IPS-15b (cell line): ENCODE results near the gene FLNB.

ENCODE experiments used
- H3K27me3 ChIP-seq: one replicate; pipeline ENCODE4 v1.6.1; 2013; ENCODE audit warnings: low read length; ENCODE audit not compliant: control insufficient read depth, insufficient read depth
- H3K36me3 ChIP-seq: one replicate; pipeline ENCODE4 v1.6.1; 2013; ENCODE audit warnings: low read length; ENCODE audit not compliant: control insufficient read depth, insufficient read depth
- H3K4me1 ChIP-seq: one replicate; pipeline ENCODE4 v1.6.1; 2013; ENCODE audit warnings: mild to moderate bottlenecking, low read length; ENCODE audit not compliant: control insufficient read depth, insufficient read depth
- H3K4me3 ChIP-seq: one replicate; pipeline ENCODE4 v1.5.1; 2013; ENCODE audit warnings: low read depth, low read length
- H3K9ac ChIP-seq: one replicate; pipeline ENCODE4 v1.6.1; 2013; ENCODE audit warnings: low read depth, mild to moderate bottlenecking, low read length
- H3K9me3 ChIP-seq: one replicate; pipeline ENCODE4 v1.6.1; 2013; ENCODE audit warnings: mild to moderate bottlenecking, low read length; ENCODE audit not compliant: control insufficient read depth, insufficient read depth

The FLNB gene

DNA sequence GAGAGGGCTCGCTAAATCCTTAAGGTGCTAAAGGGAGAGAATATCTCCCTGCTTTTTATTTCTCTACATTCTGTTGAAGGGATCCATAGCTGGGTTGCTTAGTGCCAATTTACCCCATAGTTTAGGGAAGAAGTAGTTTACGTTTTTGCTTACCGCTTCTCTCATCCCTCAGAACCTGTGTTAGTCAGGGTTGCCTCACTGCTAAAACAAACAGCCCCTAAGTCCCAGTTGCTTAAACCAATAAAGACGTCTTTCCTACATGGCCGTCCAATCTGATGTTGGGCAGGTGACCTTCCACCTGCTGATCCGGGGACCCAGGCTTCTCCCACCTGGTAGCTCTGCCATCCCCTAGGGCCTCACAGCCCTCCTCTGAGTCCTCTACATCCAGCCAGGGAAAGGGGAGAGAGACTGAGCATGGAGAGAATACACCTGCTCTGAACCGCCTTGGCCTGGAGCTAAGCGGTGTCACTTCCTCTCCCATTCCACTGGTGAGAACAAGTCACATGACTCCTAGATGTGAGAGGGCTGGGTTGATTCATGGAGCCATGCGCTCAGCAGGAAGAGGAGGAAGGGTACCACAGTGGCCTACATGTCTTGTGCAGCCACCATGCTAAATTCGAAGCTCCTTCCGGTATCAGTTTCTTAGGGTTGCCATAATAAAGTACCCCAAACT, 176.2 kb downstream of the FLNB start:
- Histone ChIP-seq H3K4me3 (no peak overlapping the region), H3K27me3 (no peaks in the 10 kb centered on the region), H3K9me3 (no peaks in the 10 kb centered on the region), H3K4me1 (peaks cover 6% of the 10 kb centered on the region), H3K9ac (no peak overlapping the region), H3K36me3 (no peaks in the 10 kb centered on the region)

DNA sequence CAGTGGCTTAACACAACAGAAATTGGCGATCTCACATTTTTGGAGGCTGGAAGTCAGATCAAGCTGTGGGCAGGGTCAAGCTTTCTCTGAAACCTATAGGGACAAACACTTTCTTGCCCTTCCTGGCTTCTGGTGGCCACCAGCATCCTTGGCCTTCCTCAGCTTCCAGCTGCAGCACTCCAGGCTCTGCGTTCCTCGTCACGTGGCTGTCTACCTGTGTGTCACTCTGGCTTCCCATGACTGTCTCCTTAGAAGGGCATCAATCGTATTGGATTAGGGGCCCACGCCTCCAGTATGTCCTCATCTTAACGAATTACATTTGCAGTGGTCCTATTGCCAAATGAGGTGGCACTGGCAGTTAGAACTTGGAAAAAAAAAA, 176.7 kb downstream of the FLNB start:
- no peak overlapping the region for H3K4me3 ChIP-seq
- peaks cover 6% of the 10 kb centered on the region for H3K4me1 ChIP-seq
- no peaks in the 10 kb centered on the region for H3K27me3 ChIP-seq
- H3K9ac ChIP-seq: no peak overlapping the region
- no peaks in the 10 kb centered on the region for H3K36me3 ChIP-seq
- no peaks in the 10 kb centered on the region for H3K9me3 ChIP-seq

DNA sequence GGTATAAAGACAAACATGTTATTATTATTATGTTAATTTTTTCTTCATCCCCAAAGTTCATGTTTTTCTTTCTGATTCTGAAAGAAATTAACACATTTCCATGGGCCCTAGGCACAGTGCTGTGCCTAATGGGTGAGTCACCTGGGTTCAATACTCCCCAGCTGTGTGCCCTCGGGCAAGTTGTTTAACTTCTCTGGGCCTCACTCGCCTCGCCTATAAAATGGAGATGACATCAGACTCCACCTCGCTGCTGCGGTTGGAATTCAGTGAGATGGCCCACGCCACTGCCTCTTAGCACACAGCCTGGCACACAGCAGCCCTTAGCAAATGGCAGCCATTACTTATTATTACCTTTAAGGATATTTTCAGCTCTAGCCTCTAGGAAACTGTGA, 179.9 kb downstream of the FLNB start:
- H3K9me3 ChIP-seq: no peaks in the 10 kb centered on the region
- peaks cover 6% of the 10 kb centered on the region for H3K4me1 ChIP-seq
- no peaks in the 10 kb centered on the region for H3K36me3 ChIP-seq
- H3K27me3 ChIP-seq: no peaks in the 10 kb centered on the region
- H3K4me3 ChIP-seq: no peak overlapping the region
- no peak overlapping the region for H3K9ac ChIP-seq

DNA sequence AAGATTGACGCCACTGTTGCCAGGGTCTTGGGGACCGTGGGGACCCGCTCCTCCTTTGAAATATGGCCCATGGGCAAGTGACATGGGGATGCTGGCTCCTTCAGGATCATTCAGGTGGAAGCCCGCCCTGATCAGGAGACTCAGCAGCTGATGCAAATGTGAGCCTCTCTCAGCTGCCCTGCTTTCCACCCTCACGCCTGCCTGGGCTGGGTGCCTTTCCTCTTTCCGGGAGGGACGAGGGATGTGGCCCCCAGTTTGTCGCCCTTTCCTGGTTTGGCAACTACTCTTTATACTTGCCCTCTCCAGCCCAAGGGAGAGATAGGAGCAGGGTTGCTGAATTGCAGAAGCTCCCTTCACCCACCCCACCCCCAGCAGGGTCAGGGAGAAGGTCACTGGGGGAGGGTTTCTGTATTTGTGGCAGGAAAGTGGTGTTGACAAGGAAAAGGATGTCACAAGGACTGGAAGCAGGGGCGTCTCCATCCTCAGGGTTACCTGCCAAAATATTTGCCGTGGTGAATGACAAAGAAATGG, 180.8 kb downstream of the FLNB start:
- H3K4me1 ChIP-seq: peaks cover 6% of the 10 kb centered on the region
- H3K9ac ChIP-seq: no peak overlapping the region
- H3K4me3 ChIP-seq: no peak overlapping the region
- no peaks in the 10 kb centered on the region for H3K36me3 ChIP-seq
- H3K9me3 ChIP-seq: no peaks in the 10 kb centered on the region
- H3K27me3 ChIP-seq: no peaks in the 10 kb centered on the region

DNA sequence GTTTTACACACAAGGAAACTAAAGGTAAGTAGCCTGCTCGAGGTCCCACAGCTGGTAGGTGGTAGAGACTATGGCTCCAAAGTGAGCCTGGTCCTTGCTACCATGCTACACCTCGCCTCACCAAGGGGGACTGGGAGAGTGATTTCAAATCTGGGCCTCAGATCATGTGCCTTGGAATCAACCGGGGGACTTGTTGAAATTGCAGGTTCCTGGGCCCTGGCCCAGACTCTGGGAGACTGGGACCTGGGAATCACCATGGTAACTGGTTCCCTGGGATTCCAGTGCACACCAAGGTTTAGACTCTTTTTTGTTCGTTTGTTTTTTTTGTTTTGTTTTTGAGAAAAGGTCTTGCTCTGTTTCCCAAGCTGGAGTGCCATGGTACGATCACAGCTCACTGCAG, 181.5 kb downstream of the FLNB start:
- Histone ChIP-seq H3K9me3 (no peaks in the 10 kb centered on the region), H3K27me3 (no peaks in the 10 kb centered on the region), H3K4me1 (peaks cover 6% of the 10 kb centered on the region), H3K36me3 (no peaks in the 10 kb centered on the region), H3K4me3 (no peak overlapping the region), H3K9ac (no peak overlapping the region)

DNA sequence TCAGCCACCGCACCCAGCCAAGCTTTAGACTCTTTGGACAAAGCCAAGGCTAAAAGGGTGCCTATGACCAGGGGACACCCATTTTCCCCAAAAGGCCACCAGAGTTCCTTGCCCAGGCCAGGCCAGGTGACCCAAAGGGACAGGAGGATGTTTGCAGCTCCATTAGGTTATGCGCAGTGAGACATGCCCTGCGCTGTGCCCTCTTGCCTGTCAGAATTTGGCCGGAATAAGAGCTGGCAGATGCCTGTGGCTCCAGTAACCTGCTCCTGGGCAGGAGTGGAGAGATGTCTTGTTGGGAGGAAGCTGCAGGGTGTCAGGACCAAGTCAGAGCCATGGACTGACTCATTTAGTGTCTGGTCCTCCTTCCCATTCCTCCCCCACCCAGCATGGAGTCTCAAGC, 182.1 kb downstream of the FLNB start:
- Histone ChIP-seq H3K36me3 (no peaks in the 10 kb centered on the region), H3K9ac (no peak overlapping the region), H3K4me1 (peaks cover 6% of the 10 kb centered on the region), H3K9me3 (no peaks in the 10 kb centered on the region), H3K27me3 (no peaks in the 10 kb centered on the region), H3K4me3 (no peak overlapping the region)

DNA sequence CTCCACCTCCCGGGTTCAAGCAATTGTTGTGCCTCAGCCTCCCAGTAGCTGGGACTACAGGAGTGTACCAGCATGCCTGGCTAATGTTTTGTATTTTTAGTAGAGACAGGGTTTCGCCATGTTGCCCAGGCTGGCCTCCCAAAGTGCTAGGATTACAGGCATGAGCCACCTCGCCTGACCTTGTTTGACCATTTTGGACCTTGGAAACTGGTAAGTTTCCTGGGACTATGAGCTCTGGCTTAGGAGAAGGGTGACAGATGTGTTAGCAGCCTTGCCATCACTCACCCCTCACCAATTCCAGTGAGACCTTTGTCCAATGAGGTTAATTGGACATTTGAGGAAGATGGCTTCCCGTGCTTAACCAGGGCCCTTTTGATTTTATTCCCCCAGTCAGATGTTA, 182.7 kb downstream of the FLNB start:
- Histone ChIP-seq H3K4me3 (no peak overlapping the region), H3K27me3 (no peaks in the 10 kb centered on the region), H3K9me3 (no peaks in the 10 kb centered on the region), H3K9ac (no peak overlapping the region), H3K36me3 (no peaks in the 10 kb centered on the region), H3K4me1 (peaks cover 6% of the 10 kb centered on the region)

DNA sequence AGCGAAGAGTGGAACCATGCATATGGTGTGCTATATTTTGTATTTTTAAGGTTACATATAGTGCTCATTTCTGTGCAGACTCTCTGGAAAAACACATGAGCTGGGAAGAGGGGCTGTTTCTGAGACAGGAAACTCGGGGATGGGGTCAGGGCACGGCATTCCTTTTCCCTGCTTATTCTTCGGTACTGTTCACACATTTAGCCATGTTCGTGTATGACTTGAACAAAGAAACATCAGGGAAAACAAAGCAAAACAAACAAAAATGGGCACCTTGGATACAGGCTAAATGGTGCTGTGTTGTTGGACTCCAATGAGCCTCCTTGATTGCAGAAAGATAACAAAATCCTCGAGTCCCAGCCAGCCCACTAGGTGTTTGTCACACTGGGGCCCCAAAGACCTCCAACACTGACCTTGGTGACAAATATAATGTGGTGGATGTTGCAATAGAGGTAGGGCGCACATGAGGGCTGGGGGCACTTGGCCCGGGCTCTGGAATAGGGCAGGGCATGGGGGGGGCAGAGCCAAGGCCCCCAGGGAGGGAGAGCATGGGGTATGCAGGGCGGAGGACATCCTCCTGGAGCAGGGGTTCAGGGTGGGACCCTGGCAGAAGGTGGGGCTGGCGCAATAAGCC, 183.3 kb downstream of the FLNB start:
- no peak overlapping the region for H3K4me3 ChIP-seq
- H3K36me3 ChIP-seq: no peaks in the 10 kb centered on the region
- no peak overlapping the region for H3K9ac ChIP-seq
- H3K27me3 ChIP-seq: no peaks in the 10 kb centered on the region
- peaks cover 6% of the 10 kb centered on the region for H3K4me1 ChIP-seq
- no peaks in the 10 kb centered on the region for H3K9me3 ChIP-seq

DNA sequence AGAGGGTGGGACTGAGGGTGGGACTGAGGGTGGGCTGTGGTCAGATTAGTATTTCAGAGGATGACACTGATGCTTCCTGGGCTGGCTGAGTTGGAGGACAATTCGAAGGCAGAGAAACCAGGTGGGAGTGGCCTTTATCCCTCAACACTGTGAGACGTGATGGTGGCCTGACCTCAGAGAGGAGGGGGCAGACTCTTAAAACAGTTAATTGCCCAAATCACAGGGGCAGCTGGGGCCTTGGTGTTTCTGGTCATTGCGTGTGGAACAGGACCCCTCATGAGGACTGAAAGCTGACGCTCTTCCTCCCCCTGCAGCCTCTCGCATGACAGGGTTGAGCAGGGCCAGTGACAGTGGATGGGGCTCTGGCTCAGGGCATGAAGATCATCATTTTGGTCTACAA, 183.8 kb downstream of the FLNB start:
- no peak overlapping the region for H3K4me3 ChIP-seq
- peaks cover 6% of the 10 kb centered on the region for H3K4me1 ChIP-seq
- H3K36me3 ChIP-seq: no peaks in the 10 kb centered on the region
- H3K9ac ChIP-seq: no peak overlapping the region
- H3K9me3 ChIP-seq: no peaks in the 10 kb centered on the region
- H3K27me3 ChIP-seq: no peaks in the 10 kb centered on the region

DNA sequence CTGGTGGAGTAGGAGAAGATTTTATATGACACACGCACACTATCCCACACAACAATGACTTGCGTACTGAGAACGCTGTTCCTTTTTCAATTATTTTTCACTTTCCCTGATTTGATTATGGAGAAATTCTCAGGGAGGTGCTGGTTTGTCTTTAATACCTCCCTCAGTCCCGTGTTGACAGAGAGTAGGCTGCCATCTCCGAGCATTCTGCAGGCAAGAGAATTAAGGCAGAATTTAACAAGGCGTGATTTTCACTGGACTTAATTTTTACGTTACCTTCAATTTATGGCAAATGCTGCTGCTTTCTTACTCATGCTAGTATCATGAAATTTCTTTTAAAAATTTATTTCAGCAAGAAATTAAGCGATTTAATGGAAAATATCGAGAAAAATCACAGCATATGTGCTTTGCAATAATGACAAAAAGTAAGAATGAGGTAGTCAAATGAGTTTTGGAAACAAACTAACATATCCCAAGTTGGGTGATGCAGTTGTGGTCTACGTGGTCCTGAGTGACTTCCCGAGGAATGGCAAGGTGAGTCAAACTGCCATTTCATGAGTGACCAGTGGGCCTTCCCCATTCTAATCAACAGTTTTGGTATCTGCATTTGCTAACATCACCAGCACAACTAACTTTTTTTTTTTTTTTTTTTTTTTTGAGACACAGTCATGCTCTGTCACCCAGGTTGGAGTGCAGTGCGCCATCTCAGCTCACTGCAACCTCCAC, 185.6 kb downstream of the FLNB start:
- Histone ChIP-seq H3K27me3 (no peaks in the 10 kb centered on the region), H3K4me1 (peaks cover under 1% of the 10 kb centered on the region), H3K36me3 (no peaks in the 10 kb centered on the region), H3K9ac (no peak overlapping the region), H3K9me3 (no peaks in the 10 kb centered on the region), H3K4me3 (no peak overlapping the region)

DNA sequence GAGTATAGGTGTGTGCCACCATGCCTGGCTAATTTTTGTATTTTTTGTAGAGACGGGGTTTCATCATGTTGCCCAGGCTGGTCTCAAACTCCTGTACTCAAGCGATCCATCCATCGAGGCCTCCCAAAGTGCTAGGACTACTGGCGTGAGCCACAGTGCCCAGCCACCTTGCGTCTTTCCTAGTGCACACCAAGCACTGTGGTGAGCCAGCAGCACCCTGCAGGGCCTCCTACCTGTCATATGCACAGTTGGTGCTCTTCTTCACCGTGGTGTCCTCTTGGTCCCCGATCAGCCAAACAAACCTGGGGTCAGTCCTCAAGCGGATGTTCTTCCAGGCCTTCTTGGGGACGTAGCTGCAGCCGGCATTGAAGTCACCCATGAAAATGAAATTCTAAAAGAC, 189.4 kb downstream of the FLNB start:
- H3K36me3 ChIP-seq: no peaks in the 10 kb centered on the region
- no peaks in the 10 kb centered on the region for H3K4me1 ChIP-seq
- no peak overlapping the region for H3K4me3 ChIP-seq
- no peaks in the 10 kb centered on the region for H3K9me3 ChIP-seq
- H3K9ac ChIP-seq: no peak overlapping the region
- no peaks in the 10 kb centered on the region for H3K27me3 ChIP-seq

DNA sequence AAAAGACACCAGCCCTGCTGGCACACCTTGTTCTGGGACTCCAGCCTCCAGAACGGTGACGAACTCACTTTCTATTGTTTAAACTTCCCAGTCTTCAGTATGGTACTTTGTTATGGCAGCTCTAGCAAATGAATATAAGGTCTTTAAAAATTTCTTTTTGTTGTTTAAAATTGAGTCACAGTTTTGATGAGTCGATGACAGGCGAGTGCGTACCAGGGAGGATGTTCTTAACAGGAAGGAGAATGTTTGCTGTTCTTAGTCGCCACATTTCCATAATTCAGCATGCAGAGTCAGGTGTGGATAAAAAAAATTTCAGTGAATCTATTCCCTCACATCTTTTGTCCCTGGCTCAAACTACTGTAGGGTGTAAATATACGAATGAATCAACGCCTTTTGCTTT, 190.1 kb downstream of the FLNB start:
- Histone ChIP-seq H3K9ac (no peak overlapping the region), H3K4me1 (no peaks in the 10 kb centered on the region), H3K9me3 (no peaks in the 10 kb centered on the region), H3K4me3 (no peak overlapping the region), H3K36me3 (no peaks in the 10 kb centered on the region), H3K27me3 (no peaks in the 10 kb centered on the region)
